H1 (cell line): ENCODE data around the gene IWS1. TPM values are rescaled to one million over a fixed set of nuclear protein-coding genes. Genes with fewer than 3 reads are reported as not detected.

Experiments
- CBX5 ChIP-seq: fragments of 300-800, 300-1000 bp; sonication (generic); IDR thresholded peaks from 2 replicates; pipeline ENCODE4 v1.7.1; 2016; ENCODE audit warnings: antibody characterized with exemption, low read length, low read depth
- CHD1 ChIP-seq: IDR thresholded peaks from 2 replicates; pipeline ENCODE4 v1.6.1; 2012; ENCODE audit warnings: low read depth, low read length, improper control_type of control experiment
- HDAC6 ChIP-seq: IDR thresholded peaks from one replicate; pipeline ENCODE4 v1.7.1; 2012; ENCODE audit warnings: low read depth, mild to moderate bottlenecking, inconsistent platforms, low read length, moderate library complexity
- KDM5A ChIP-seq: fragments of 200-600 bp; IDR thresholded peaks from 2 replicates; pipeline ENCODE4 v1.7.1; 2012; ENCODE audit warnings: mild to moderate bottlenecking, low read length, inconsistent platforms, mixed read lengths
- PHF8 ChIP-seq: fragments of 200-600 bp; sonication (generic); conservative IDR thresholded peaks from 2 replicates; pipeline ENCODE4 v1.7.1; 2012; ENCODE audit warnings: low read depth, mild to moderate bottlenecking, inconsistent platforms, low read length, moderate library complexity
- SP4 ChIP-seq: IDR thresholded peaks from 2 replicates; pipeline ENCODE4 v1.6.1; 2012; ENCODE audit warnings: low read length, inconsistent platforms
- TBP ChIP-seq: IDR thresholded peaks from 2 replicates; pipeline ENCODE4 v1.6.1; 2011; ENCODE audit warnings: low read depth, low read length, improper control_type of control experiment
- TEAD4 ChIP-seq: IDR thresholded peaks from 2 replicates; pipeline ENCODE4 v1.6.1; 2012; ENCODE audit warnings: low read depth, low read length, inconsistent platforms, mixed read lengths
- polyA plus RNA-seq, 7 experiments: library from polyadenylated mRNA; depleted of rRNA in 3 of 7; stranded (reverse) in 5 of 7; unstranded in 2 of 7; fragments of >200 nt in 5 of 7; fragments of 200-250 nt in 2 of 7; gene quantifications; 1 replicate in 5 of 7; 2 replicates in 1 of 7; 4 replicates in 1 of 7; pipeline versions ENCODE4 v1.2.1 to v1.2.3, GENCODE V29; 2011 to 2013; ENCODE audit warnings: missing spikeins in 2 of 7, mixed read lengths in 2 of 7
- total RNA-seq: library from RNA; stranded (reverse); fragmentation: NEBNext Ultra II Directional; extraction: Animal tissue kit (Norgen Biotek cat#: 25700); gene quantifications from 2 replicates; pipeline ENCODE4 v1.2.1, GENCODE V29; 2021
- TF ChIP-seq, protein P1 (sequence below): fragments of 300-600 bp; sonication (generic); IDR thresholded peaks from 2 replicates; pipeline ENCODE4 v1.7.1; 2012; ENCODE audit warnings: low read length, moderate library complexity, mild to moderate bottlenecking, inconsistent platforms; ENCODE audit not compliant: insufficient replicate concordance
- TF ChIP-seq, protein P2 (sequence below): IDR thresholded peaks from 2 replicates; pipeline ENCODE4 v1.6.1; 2012; ENCODE audit warnings: inconsistent platforms
- TF ChIP-seq, protein P3 (sequence below): IDR thresholded peaks from 2 replicates; pipeline ENCODE4 v1.6.1; 2011; ENCODE audit warnings: low read depth, mild to moderate bottlenecking, low read length; ENCODE audit not compliant: insufficient read depth

Gene IWS1
- total and polyA plus RNA-seq, 2 of the 8 experiments (the other 6 are each of a cell fraction or from before 2014, with no cell fraction given) = 18.4 to 64.8 TPM

DNA sequence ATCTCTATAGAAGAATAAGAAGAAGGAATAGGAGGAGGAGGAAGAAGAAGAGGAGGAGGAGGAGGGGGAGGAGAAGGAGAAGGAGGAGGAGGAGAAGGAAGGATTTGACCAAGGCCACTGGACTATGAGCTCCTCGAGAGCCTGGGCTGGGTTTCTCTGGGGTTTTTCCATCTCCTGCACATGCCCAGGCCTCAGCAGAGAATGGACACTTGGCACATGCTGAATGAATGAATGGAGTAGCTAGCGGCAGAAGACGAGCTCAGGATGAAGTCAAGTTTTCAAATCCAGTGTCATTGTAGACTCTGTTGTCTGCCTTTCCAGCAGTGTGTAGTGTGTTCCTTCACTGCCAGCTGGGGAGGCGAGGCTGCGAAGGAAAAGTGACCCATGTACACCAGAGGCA is 11.4 kb upstream of the IWS1 start (continued):
- TF ChIP-seq, protein P1, sequence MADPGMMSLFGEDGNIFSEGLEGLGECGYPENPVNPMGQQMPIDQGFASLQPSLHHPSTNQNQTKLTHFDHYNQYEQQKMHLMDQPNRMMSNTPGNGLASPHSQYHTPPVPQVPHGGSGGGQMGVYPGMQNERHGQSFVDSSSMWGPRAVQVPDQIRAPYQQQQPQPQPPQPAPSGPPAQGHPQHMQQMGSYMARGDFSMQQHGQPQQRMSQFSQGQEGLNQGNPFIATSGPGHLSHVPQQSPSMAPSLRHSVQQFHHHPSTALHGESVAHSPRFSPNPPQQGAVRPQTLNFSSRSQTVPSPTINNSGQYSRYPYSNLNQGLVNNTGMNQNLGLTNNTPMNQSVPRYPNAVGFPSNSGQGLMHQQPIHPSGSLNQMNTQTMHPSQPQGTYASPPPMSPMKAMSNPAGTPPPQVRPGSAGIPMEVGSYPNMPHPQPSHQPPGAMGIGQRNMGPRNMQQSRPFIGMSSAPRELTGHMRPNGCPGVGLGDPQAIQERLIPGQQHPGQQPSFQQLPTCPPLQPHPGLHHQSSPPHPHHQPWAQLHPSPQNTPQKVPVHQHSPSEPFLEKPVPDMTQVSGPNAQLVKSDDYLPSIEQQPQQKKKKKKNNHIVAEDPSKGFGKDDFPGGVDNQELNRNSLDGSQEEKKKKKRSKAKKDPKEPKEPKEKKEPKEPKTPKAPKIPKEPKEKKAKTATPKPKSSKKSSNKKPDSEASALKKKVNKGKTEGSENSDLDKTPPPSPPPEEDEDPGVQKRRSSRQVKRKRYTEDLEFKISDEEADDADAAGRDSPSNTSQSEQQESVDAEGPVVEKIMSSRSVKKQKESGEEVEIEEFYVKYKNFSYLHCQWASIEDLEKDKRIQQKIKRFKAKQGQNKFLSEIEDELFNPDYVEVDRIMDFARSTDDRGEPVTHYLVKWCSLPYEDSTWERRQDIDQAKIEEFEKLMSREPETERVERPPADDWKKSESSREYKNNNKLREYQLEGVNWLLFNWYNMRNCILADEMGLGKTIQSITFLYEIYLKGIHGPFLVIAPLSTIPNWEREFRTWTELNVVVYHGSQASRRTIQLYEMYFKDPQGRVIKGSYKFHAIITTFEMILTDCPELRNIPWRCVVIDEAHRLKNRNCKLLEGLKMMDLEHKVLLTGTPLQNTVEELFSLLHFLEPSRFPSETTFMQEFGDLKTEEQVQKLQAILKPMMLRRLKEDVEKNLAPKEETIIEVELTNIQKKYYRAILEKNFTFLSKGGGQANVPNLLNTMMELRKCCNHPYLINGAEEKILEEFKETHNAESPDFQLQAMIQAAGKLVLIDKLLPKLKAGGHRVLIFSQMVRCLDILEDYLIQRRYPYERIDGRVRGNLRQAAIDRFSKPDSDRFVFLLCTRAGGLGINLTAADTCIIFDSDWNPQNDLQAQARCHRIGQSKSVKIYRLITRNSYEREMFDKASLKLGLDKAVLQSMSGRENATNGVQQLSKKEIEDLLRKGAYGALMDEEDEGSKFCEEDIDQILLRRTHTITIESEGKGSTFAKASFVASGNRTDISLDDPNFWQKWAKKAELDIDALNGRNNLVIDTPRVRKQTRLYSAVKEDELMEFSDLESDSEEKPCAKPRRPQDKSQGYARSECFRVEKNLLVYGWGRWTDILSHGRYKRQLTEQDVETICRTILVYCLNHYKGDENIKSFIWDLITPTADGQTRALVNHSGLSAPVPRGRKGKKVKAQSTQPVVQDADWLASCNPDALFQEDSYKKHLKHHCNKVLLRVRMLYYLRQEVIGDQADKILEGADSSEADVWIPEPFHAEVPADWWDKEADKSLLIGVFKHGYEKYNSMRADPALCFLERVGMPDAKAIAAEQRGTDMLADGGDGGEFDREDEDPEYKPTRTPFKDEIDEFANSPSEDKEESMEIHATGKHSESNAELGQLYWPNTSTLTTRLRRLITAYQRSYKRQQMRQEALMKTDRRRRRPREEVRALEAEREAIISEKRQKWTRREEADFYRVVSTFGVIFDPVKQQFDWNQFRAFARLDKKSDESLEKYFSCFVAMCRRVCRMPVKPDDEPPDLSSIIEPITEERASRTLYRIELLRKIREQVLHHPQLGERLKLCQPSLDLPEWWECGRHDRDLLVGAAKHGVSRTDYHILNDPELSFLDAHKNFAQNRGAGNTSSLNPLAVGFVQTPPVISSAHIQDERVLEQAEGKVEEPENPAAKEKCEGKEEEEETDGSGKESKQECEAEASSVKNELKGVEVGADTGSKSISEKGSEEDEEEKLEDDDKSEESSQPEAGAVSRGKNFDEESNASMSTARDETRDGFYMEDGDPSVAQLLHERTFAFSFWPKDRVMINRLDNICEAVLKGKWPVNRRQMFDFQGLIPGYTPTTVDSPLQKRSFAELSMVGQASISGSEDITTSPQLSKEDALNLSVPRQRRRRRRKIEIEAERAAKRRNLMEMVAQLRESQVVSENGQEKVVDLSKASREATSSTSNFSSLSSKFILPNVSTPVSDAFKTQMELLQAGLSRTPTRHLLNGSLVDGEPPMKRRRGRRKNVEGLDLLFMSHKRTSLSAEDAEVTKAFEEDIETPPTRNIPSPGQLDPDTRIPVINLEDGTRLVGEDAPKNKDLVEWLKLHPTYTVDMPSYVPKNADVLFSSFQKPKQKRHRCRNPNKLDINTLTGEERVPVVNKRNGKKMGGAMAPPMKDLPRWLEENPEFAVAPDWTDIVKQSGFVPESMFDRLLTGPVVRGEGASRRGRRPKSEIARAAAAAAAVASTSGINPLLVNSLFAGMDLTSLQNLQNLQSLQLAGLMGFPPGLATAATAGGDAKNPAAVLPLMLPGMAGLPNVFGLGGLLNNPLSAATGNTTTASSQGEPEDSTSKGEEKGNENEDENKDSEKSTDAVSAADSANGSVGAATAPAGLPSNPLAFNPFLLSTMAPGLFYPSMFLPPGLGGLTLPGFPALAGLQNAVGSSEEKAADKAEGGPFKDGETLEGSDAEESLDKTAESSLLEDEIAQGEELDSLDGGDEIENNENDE = no peak
- TF ChIP-seq KDM5A = no peak
- TF ChIP-seq TEAD4 = no peak
- TF ChIP-seq, protein P2, sequence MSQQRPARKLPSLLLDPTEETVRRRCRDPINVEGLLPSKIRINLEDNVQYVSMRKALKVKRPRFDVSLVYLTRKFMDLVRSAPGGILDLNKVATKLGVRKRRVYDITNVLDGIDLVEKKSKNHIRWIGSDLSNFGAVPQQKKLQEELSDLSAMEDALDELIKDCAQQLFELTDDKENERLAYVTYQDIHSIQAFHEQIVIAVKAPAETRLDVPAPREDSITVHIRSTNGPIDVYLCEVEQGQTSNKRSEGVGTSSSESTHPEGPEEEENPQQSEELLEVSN = no peak
- no peak for TF ChIP-seq HDAC6
- TF ChIP-seq PHF8 = no peak
- no peak for TF ChIP-seq TBP
- TF ChIP-seq SP4 = no peak
- TF ChIP-seq, protein P3, sequence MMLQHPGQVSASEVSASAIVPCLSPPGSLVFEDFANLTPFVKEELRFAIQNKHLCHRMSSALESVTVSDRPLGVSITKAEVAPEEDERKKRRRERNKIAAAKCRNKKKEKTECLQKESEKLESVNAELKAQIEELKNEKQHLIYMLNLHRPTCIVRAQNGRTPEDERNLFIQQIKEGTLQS = no peak
- TF ChIP-seq CBX5 = no peak
- no peak for TF ChIP-seq CHD1
